Neuronal stem cell (in vitro differentiated cells): ENCODE results near the gene ZNF543.
A peak's percentile ranks its signal among the peaks of the same experiment; 100 is the strongest.

ENCODE experiments used
- DNase-seq: peaks from one replicate; pipeline ENCODE4 v3.0.0-alpha.2; 2013; ENCODE audit warnings: low spot score
- H2AFZ ChIP-seq: one replicate; pipeline ENCODE4 v1.6.1; 2013; ENCODE audit warnings: mild to moderate bottlenecking, low read length, inconsistent platforms
- H2AK5ac ChIP-seq: 2 replicates; pipeline ENCODE4 v1.6.1; 2013; ENCODE audit warnings: low read depth, mild to moderate bottlenecking, inconsistent platforms, low read length, moderate library complexity, mixed read lengths
- H2BK120ac ChIP-seq: 2 replicates; pipeline ENCODE4 v1.6.1; 2013; ENCODE audit warnings: low read depth, mild to moderate bottlenecking, inconsistent platforms, low read length, moderate library complexity, mixed read lengths
- H2BK12ac ChIP-seq: one replicate; pipeline ENCODE4 v1.6.1; 2013; ENCODE audit warnings: low read length, inconsistent platforms
- H2BK15ac ChIP-seq: 2 replicates; pipeline ENCODE4 v1.6.1; 2013; ENCODE audit warnings: mild to moderate bottlenecking, low read length, inconsistent platforms, mixed read lengths
- H2BK5ac ChIP-seq: one replicate; pipeline ENCODE4 v1.6.1; 2013; ENCODE audit warnings: inconsistent platforms, mild to moderate bottlenecking, low read length, moderate library complexity
- H3K14ac ChIP-seq: one replicate; pipeline ENCODE4 v1.6.1; 2013; ENCODE audit warnings: low read length, inconsistent platforms
- H3K18ac ChIP-seq: 2 replicates; pipeline ENCODE4 v1.6.1; 2013; ENCODE audit warnings: low read length, inconsistent platforms
- H3K23ac ChIP-seq: 2 replicates; pipeline ENCODE4 v1.6.1; 2013; ENCODE audit warnings: low read depth, mild to moderate bottlenecking, mixed read lengths, low read length, inconsistent platforms; ENCODE audit not compliant: poor library complexity
- H3K27ac ChIP-seq: replicated peaks from 3 replicates; pipeline ENCODE4 v1.5.1; 2013; ENCODE audit warnings: low read length, inconsistent platforms
- H3K27me3 ChIP-seq, 3 experiments: 2 replicates each; pipeline ENCODE4 v1.6.1; 2013; ENCODE audit warnings: low read length in 3 of 3, mild to moderate bottlenecking in 2 of 3, inconsistent platforms in 1 of 3, low read depth in 1 of 3, mixed read lengths in 1 of 3, moderate library complexity in 1 of 3; ENCODE audit not compliant: control insufficient read depth in 3 of 3, insufficient read depth in 3 of 3
- H3K36me3 ChIP-seq, 2 donors: replicated peaks in 1 of 2; 2 replicates each; pipeline ENCODE4 v1.6.1; 2013; ENCODE audit warnings: low read length in 2 of 2; ENCODE audit not compliant: control insufficient read depth in 2 of 2, insufficient read depth in 2 of 2
- H3K4ac ChIP-seq: 2 replicates; pipeline ENCODE4 v1.6.1; 2013; ENCODE audit warnings: inconsistent platforms, mild to moderate bottlenecking, low read length, moderate library complexity
- H3K4me1 ChIP-seq, 2 donors: 1 replicate in 1 of 2; 2 replicates in 1 of 2; pipeline ENCODE4 v1.6.1; 2013; ENCODE audit warnings: low read length in 2 of 2, low read depth in 1 of 2; ENCODE audit not compliant: control insufficient read depth in 2 of 2, insufficient read depth in 1 of 2
- H3K4me2 ChIP-seq: one replicate; pipeline ENCODE4 v1.6.1; 2013; ENCODE audit warnings: mild to moderate bottlenecking, low read length, inconsistent platforms; ENCODE audit not compliant: insufficient read depth, poor library complexity, severe bottlenecking
- H3K4me3 ChIP-seq, 2 donors: 2 replicates each; pipeline ENCODE4 v1.5.1; 2013; ENCODE audit warnings: low read length in 2 of 2, mild to moderate bottlenecking in 2 of 2, inconsistent platforms in 1 of 2, moderate library complexity in 1 of 2
- H3K79me1 ChIP-seq: one replicate; pipeline ENCODE4 v1.6.1; 2013; ENCODE audit warnings: low read depth, mild to moderate bottlenecking, inconsistent platforms, low read length, moderate library complexity
- H3K9ac ChIP-seq: one replicate; pipeline ENCODE4 v1.6.1; 2013; ENCODE audit warnings: mild to moderate bottlenecking, low read depth, low read length, inconsistent platforms; ENCODE audit not compliant: poor library complexity
- H3K9me3 ChIP-seq, 2 donors: replicated peaks in 1 of 2; 2 replicates each; pipeline versions ENCODE3 to v1.6.1; 2013; ENCODE audit warnings: low read length in 2 of 2, mild to moderate bottlenecking in 2 of 2, inconsistent platforms in 1 of 2, low read depth in 1 of 2, mixed read lengths in 1 of 2, moderate library complexity in 1 of 2; ENCODE audit not compliant: control insufficient read depth in 2 of 2, insufficient read depth in 1 of 2
- H4K8ac ChIP-seq: one replicate; pipeline ENCODE4 v1.6.1; 2013; ENCODE audit warnings: low read depth, mild to moderate bottlenecking, inconsistent platforms, low read length, moderate library complexity
- H4K91ac ChIP-seq: one replicate; pipeline ENCODE4 v1.6.1; 2013; ENCODE audit warnings: low read length, low read depth, mild to moderate bottlenecking, inconsistent platforms; ENCODE audit not compliant: poor library complexity
- WGBS, 2 donors: extraction: QIAGEN DNeasy Blood & Tissue Kit; methylation state at CpG; one replicate each; pipeline ENCODE4 v1.1.7; 2013; ENCODE audit warnings: missing lambda C conversion rate in 2 of 2, mixed read lengths in 1 of 2; ENCODE audit not compliant: insufficient read length in 2 of 2, insufficient replicate concordance in 1 of 2; ENCODE audit errors: extremely low coverage in 2 of 2; 5-methylcytosine and 5-hydroxymethylcytosine counted together

Gene ZNF543

GRCh38 chr19:57357406-57357805 lies 37.1 kb downstream of the ZNF543 start:
- no peak overlapping the region for H2BK15ac ChIP-seq
- no peak overlapping the region for H4K8ac ChIP-seq
- peaks cover 41 to 74% of the 10 kb centered on the region in 2 donors for H3K36me3 ChIP-seq
- no peak overlapping the region for H3K9ac ChIP-seq
- no peak overlapping the region for H4K91ac ChIP-seq
- no peak overlapping the region for H3K14ac ChIP-seq
- no peak overlapping the region for H3K18ac ChIP-seq
- no peak overlapping the region for H3K23ac ChIP-seq
- no peak overlapping the region for H2AFZ ChIP-seq
- H2AK5ac ChIP-seq, result no peak overlapping the region
- H3K4me2 ChIP-seq, result no peak overlapping the region
- no peak overlapping the region for H3K4ac ChIP-seq
- H3K4me3 ChIP-seq, result no peak overlapping the region
- no peaks in the 10 kb centered on the region for H3K27me3 ChIP-seq
- H2BK12ac ChIP-seq, result no peak overlapping the region
- H3K79me1 ChIP-seq, result peaks cover 1% of the 10 kb centered on the region
- H2BK120ac ChIP-seq, result no peak overlapping the region
- no peak overlapping the region for H2BK5ac ChIP-seq
- no peaks in the 10 kb centered on the region for H3K9me3 ChIP-seq
- H3K4me1 ChIP-seq, result peaks cover 0 to 1% of the 10 kb centered on the region in 2 donors
- no CpG with 5 or more reads among the region's 5 CpGs for WGBS, 2 donors
- DNase-seq, result no peak
- H3K27ac ChIP-seq, result no peak overlapping the region

- Histone ChIP-seq H2BK120ac (no peak overlapping the region), H3K9me3 (no peaks in the 10 kb centered on the region), H2AFZ (no peak overlapping the region), H3K18ac (no peak overlapping the region), H3K9ac (no peak overlapping the region), H2BK15ac (no peak overlapping the region), H4K8ac (no peak overlapping the region), H2BK5ac (no peak overlapping the region), H3K4me1 (peaks cover 0 to 4% of the 10 kb centered on the region in 2 donors), H3K4me3 (no peak overlapping the region), H4K91ac (no peak overlapping the region), H2AK5ac (no peak overlapping the region), H3K79me1 (peaks cover 2% of the 10 kb centered on the region), H3K4ac (no peak overlapping the region), H3K27ac (no peak overlapping the region), H2BK12ac (no peak overlapping the region), H3K23ac (no peak overlapping the region), H3K36me3 (peaks cover 39 to 55% of the 10 kb centered on the region in 2 donors), H3K4me2 (no peak overlapping the region), H3K14ac (no peak overlapping the region), H3K27me3 (no peaks in the 10 kb centered on the region)
- DNase-seq, result no peak
These were observed 39.0 kb downstream of the ZNF543 start for GRCh38 chr19:57359300-57359699.

GRCh38 chr19:57362419-57362818 lies 42.1 kb downstream of the ZNF543 start:
- no peak overlapping the region for H3K9ac ChIP-seq
- no peaks in the 10 kb centered on the region for H3K27me3 ChIP-seq
- H3K14ac ChIP-seq, result no peak overlapping the region
- H2AFZ ChIP-seq, result peak overlapping the region; percentile 73
- no peak overlapping the region for H2BK120ac ChIP-seq
- no peak overlapping the region for H2AK5ac ChIP-seq
- H4K8ac ChIP-seq, result no peak overlapping the region
- H3K4me2 ChIP-seq, result no peak overlapping the region
- no peak overlapping the region for H3K4ac ChIP-seq
- H3K23ac ChIP-seq, result no peak overlapping the region
- WGBS, 2 donors, result no CpG with 5 or more reads among the region's 2 CpGs
- H3K4me3 ChIP-seq, result peak overlapping the region in 1 of 2 donors; percentile 68
- DNase-seq, result no peak
- H3K27ac ChIP-seq, result no peak overlapping the region
- peaks cover 0 to 4% of the 10 kb centered on the region in 2 donors for H3K4me1 ChIP-seq
- no peak overlapping the region for H2BK12ac ChIP-seq
- peaks cover 14 to 26% of the 10 kb centered on the region in 2 donors for H3K36me3 ChIP-seq
- H2BK15ac ChIP-seq, result no peak overlapping the region
- no peak overlapping the region for H3K18ac ChIP-seq
- H3K9me3 ChIP-seq, result no peaks in the 10 kb centered on the region
- no peak overlapping the region for H2BK5ac ChIP-seq
- H4K91ac ChIP-seq, result no peak overlapping the region
- peaks cover 2% of the 10 kb centered on the region for H3K79me1 ChIP-seq

- no peak within 1 kb of the TSS for H4K8ac ChIP-seq
- no CpG with 5 or more reads among the region's 47 CpGs for WGBS, 2 donors
- peak within 1 kb of the TSS; percentile 89 for H3K4me2 ChIP-seq
- H2BK15ac ChIP-seq, result peak within 1 kb of the TSS; percentile 49
- no peak within 1 kb of the TSS for H2BK12ac ChIP-seq
- peak within 1 kb of the TSS; percentile 66 for H2BK5ac ChIP-seq
- H3K23ac ChIP-seq, result no peak within 1 kb of the TSS
- peaks cover 0 to 4% of the 10 kb centered on the region in 2 donors for H3K4me1 ChIP-seq
- H3K18ac ChIP-seq, result peak within 1 kb of the TSS; percentile 84
- DNase-seq, result peak; percentile 99
- no peaks in the 10 kb centered on the region for H3K27me3 ChIP-seq
- H3K36me3 ChIP-seq, result peaks cover 8 to 20% of the 10 kb centered on the region in 2 donors
- H2AFZ ChIP-seq, result peak within 1 kb of the TSS; percentile 74
- H4K91ac ChIP-seq, result no peak within 1 kb of the TSS
- no peak within 1 kb of the TSS for H3K4ac ChIP-seq
- H3K9me3 ChIP-seq, result no peaks in the 10 kb centered on the region
- no peak within 1 kb of the TSS for H2BK120ac ChIP-seq
- peak within 1 kb of the TSS; percentile 68 to 90 for H3K4me3 ChIP-seq
- H3K79me1 ChIP-seq, result peaks cover 4% of the 10 kb centered on the region
- H3K14ac ChIP-seq, result peak within 1 kb of the TSS; percentile 56
- H3K9ac ChIP-seq, result peak within 1 kb of the TSS; percentile 70
- peak within 1 kb of the TSS; percentile 46 for H2AK5ac ChIP-seq
- peak within 1 kb of the TSS; percentile 13 for H3K27ac ChIP-seq
These were observed 42.9 kb downstream of the ZNF543 start, which contains the start of the genes TRAPPC2B and ZNF547 for GRCh38 chr19:57362997-57363687. Gene TRAPPC2B (plus strand): TSS chr19:57363551. CDS start chr19:57364834, 1,283 bp downstream. Gene ZNF547 (plus strand): TSS chr19:57363551. CDS start chr19:57368556, 5,005 bp downstream.
